A549 treated with AZD9567 at 1 μM for 4 hours (cell line): Measurements from ENCODE around the gene CCR2. TPM values are rescaled to one million over a fixed set of nuclear protein-coding genes. Genes with fewer than 3 reads are reported as not detected.

ENCODE experiments used
- total RNA-seq: library from RNA; stranded (reverse); fragments of 200-300 nt; extraction: Qiagen RNA extraction; gene quantifications from 5 replicates; pipeline ENCODE4 v1.2.3, GENCODE V29; 2022; ENCODE audit not compliant: insufficient read depth

CCR2 gene
- not detected in 5 replicates for total RNA-seq

GRCh38 chr3:46353647-46354410 lies at the start of gene CCR2:
Gene CCR2, plus strand, starts transcription at chr3:46354111. Its CDS starts 3,417 bp downstream, at chr3:46357528.

DNA sequence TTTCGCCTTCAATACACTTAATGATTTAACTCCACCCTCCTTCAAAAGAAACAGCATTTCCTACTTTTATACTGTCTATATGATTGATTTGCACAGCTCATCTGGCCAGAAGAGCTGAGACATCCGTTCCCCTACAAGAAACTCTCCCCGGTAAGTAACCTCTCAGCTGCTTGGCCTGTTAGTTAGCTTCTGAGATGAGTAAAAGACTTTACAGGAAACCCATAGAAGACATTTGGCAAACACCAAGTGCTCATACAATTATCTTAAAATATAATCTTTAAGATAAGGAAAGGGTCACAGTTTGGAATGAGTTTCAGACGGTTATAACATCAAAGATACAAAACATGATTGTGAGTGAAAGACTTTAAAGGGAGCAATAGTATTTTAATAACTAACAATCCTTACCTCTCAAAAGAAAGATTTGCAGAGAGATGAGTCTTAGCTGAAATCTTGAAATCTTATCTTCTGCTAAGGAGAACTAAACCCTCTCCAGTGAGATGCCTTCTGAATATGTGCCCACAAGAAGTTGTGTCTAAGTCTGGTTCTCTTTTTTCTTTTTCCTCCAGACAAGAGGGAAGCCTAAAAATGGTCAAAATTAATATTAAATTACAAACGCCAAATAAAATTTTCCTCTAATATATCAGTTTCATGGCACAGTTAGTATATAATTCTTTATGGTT lies 17.1 kb downstream of the CCR2 start, which contains the start of gene CCR5:
CCR5 (plus strand) TSS at position 108 of the 680 bp plus-strand sequence. CDS start 1,957 bp downstream, outside the sequence.

DNA sequence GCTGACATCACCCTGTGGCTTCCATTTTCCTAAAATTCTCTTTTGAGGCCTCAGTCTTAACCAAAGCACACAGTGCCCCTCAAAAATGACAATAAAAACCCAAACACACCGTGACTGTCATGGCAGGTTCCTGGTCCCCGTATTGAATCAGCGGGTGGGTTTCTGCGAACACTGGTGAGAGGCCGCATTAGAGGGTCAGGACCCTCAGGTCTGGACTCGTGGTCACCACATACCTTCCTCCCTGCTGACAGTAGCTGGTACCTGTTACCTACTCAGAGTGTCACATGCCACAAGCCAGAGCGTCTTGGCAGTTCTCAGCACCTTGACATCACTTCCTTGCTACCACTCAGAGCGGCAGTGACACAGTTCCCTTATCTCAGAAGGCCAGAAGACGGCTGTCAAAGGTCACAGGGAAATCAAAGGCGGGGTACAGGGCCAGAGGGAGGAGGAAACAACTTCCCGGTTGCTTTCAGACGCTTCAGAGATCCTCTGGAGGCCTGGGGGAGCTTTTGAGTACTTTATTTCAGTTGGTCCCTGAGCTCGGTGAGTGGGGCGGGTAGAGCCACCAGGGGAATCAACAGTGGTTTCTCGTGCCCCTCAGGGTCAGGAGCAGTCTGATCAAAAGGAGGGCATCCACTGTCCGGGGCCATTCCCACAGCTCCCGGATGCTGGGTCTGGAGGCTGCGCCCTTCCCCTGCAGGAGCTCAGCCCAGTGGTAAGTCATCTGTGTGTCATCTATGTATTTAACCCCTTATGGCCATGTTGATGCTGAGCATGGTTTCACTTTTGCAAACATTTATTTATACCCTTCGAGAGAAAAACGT lies 53.1 kb downstream of the CCR2 start, which contains the start of the genes CCR5AS and CCRL2:
CCR5AS (minus strand) TSS at position 279 of the 824 bp plus-strand sequence.
CCRL2 (plus strand) TSS at position 472 of the 824 bp plus-strand sequence. CDS start 821 bp downstream, outside the sequence.

Other genes with a start within 250 kb of the CCR2 start
- not detected in 5 replicates for gene CCR1, start 145.8 kb upstream of the CCR2 start, total RNA-seq
- gene CCR3, start 111.7 kb upstream of the CCR2 start, total RNA-seq = not detected in 5 replicates
- gene CCR5, start 16.8 kb downstream of the CCR2 start, total RNA-seq = not detected in 5 replicates
- 0.05 to 0.11 TPM (median 0.09 TPM) in 4 of 5 replicates, not detected in the other for gene CCRL2, start 53.1 kb downstream of the CCR2 start, total RNA-seq
- gene LTF, start 110.8 kb downstream of the CCR2 start, total RNA-seq = 0.05 TPM in 1 of 5 replicates, not detected in the others
- gene RTP3, start 143.9 kb downstream of the CCR2 start, total RNA-seq = not detected in 5 replicates
- gene LRRC2, start 212.2 kb downstream of the CCR2 start, total RNA-seq = 0.01 TPM in 1 of 5 replicates, not detected in the others